Epithelial cell of prostate (primary cell): Measurements from ENCODE around the gene CTNNAL1.
"Not testable (repeated sequence)": the region's sequence is repeated elsewhere in the genome, so short reads cannot be mapped to it uniquely, and the experiment has no call there.

ENCODE experiments used
- DNase-seq: peaks from one replicate; pipeline ENCODE4 v3.0.0-alpha.2; 2011; ENCODE audit warnings: low read depth, low spot score
- H3K27ac ChIP-seq: fragments of 450-650 bp; 2 replicates; pipeline ENCODE4 v1.5.1; 2017; ENCODE audit warnings: mild to moderate bottlenecking

The CTNNAL1 gene

GRCh38 chr9:109012876-109013678 is at the start of gene CTNNAL1:
Gene CTNNAL1 (minus strand): TSS chr9:109013499. CDS start chr9:109013442, 57 bp downstream.
- H3K27ac ChIP-seq: peak within 1 kb of the TSS; percentile 71
- no peak for DNase-seq

GRCh38 chr9:109062543-109062942 is 49.2 kb upstream of the CTNNAL1 start:
- DNase-seq: no peak
- H3K27ac ChIP-seq: no peak overlapping the region

GRCh38 chr9:109060191-109060590 is 46.9 kb upstream of the CTNNAL1 start:
- DNase-seq: no peak
- no peak overlapping the region for H3K27ac ChIP-seq

- not testable (repeated sequence) for DNase-seq, H3K27ac ChIP-seq
Observed at GRCh38 chr9:109053121-109053520, 39.8 kb upstream of the CTNNAL1 start.

- H3K27ac ChIP-seq: no peak overlapping the region
- no peak for DNase-seq
Observed at GRCh38 chr9:109052416-109052815, 39.1 kb upstream of the CTNNAL1 start.

- no peak overlapping the region for H3K27ac ChIP-seq
- no peak for DNase-seq
Observed at GRCh38 chr9:109051733-109052132, 38.4 kb upstream of the CTNNAL1 start.

- no peak for DNase-seq
- H3K27ac ChIP-seq: no peak overlapping the region
Observed at GRCh38 chr9:109050444-109050843, 37.1 kb upstream of the CTNNAL1 start.

- peak overlapping the region; percentile 69 for H3K27ac ChIP-seq
- no peak for DNase-seq
Observed at GRCh38 chr9:109048822-109049221, 35.5 kb upstream of the CTNNAL1 start.

- peak overlapping the region; percentile 69 for H3K27ac ChIP-seq
- no peak for DNase-seq
Observed at GRCh38 chr9:109047259-109047658, 34.0 kb upstream of the CTNNAL1 start.

GRCh38 chr9:109046346-109046745 is 33.0 kb upstream of the CTNNAL1 start:
- DNase-seq: no peak
- no peak overlapping the region for H3K27ac ChIP-seq

GRCh38 chr9:109043578-109043977 is 30.3 kb upstream of the CTNNAL1 start:
- no peak overlapping the region for H3K27ac ChIP-seq
- DNase-seq: no peak

GRCh38 chr9:109040571-109040970 is 27.3 kb upstream of the CTNNAL1 start:
- DNase-seq: no peak
- H3K27ac ChIP-seq: no peak overlapping the region

- H3K27ac ChIP-seq: no peak overlapping the region
- no peak for DNase-seq
Observed at GRCh38 chr9:109039539-109039938, 26.2 kb upstream of the CTNNAL1 start.

- no peak for DNase-seq
- H3K27ac ChIP-seq: peak overlapping the region; percentile 55
Observed at GRCh38 chr9:109037946-109038715, 24.8 kb upstream of the CTNNAL1 start.

GRCh38 chr9:109036744-109037680 is 23.7 kb upstream of the CTNNAL1 start:
- no peak for DNase-seq
- peak overlapping the region; percentile 55 for H3K27ac ChIP-seq

- no peak for DNase-seq
- peak overlapping the region; percentile 55 for H3K27ac ChIP-seq
Observed at GRCh38 chr9:109035684-109036423, 22.6 kb upstream of the CTNNAL1 start.

- H3K27ac ChIP-seq: no peak overlapping the region
- no peak for DNase-seq
Observed at GRCh38 chr9:109033941-109034700, 20.8 kb upstream of the CTNNAL1 start.

- DNase-seq: no peak
- peak overlapping the region; percentile 7 for H3K27ac ChIP-seq
Observed at GRCh38 chr9:109031241-109031640, 17.9 kb upstream of the CTNNAL1 start.

GRCh38 chr9:109030426-109030825 is 17.1 kb upstream of the CTNNAL1 start:
- H3K27ac ChIP-seq: no peak overlapping the region
- no peak for DNase-seq
